HG03439 (cell line): ENCODE results near the gene TRIM42.
A peak's percentile ranks its signal among the peaks of the same experiment; 100 is the strongest.

ENCODE experiments used
- ATAC-seq: cut with Tn5 transposase; IDR thresholded peaks from one replicate; pipeline ENCODE4 v1.9.1; 2021; ENCODE audit warnings: mild to moderate bottlenecking, moderate library complexity; ENCODE audit not compliant: unreplicated experiment

Gene TRIM42

GRCh38 chr3:140709751-140710150 lies 31.9 kb downstream of the TRIM42 start:
- no peak for ATAC-seq

GRCh38 chr3:140710711-140711389 lies 33.0 kb downstream of the TRIM42 start:
- no peak for ATAC-seq

- no peak for ATAC-seq
Measured at GRCh38 chr3:140711390-140712035, 33.6 kb downstream of the TRIM42 start.

- no peak for ATAC-seq
Measured at GRCh38 chr3:140712301-140712700, 34.4 kb downstream of the TRIM42 start.

GRCh38 chr3:140715035-140715434 lies 37.2 kb downstream of the TRIM42 start:
- ATAC-seq: no peak

- ATAC-seq: no peak
Measured at GRCh38 chr3:140717921-140718320, 40.1 kb downstream of the TRIM42 start.

- no peak for ATAC-seq
Measured at GRCh38 chr3:140719841-140720614, 42.2 kb downstream of the TRIM42 start.

- ATAC-seq: no peak
Measured at GRCh38 chr3:140723576-140723975, 45.7 kb downstream of the TRIM42 start.

GRCh38 chr3:140724856-140725812 lies 47.3 kb downstream of the TRIM42 start:
- ATAC-seq: peak; percentile 61

GRCh38 chr3:140726066-140726465 lies 48.2 kb downstream of the TRIM42 start:
- ATAC-seq: no peak

- no peak for ATAC-seq
Measured at GRCh38 chr3:140727886-140728285, 50.0 kb downstream of the TRIM42 start.

GRCh38 chr3:140731440-140732119 lies 53.7 kb downstream of the TRIM42 start:
- no peak for ATAC-seq

- no peak for ATAC-seq
Measured at GRCh38 chr3:140733623-140734022, 55.8 kb downstream of the TRIM42 start.

GRCh38 chr3:140736863-140737460 lies 59.1 kb downstream of the TRIM42 start:
- ATAC-seq: no peak

GRCh38 chr3:140742116-140742515 lies 64.3 kb downstream of the TRIM42 start:
- ATAC-seq: no peak

- ATAC-seq: no peak
Measured at GRCh38 chr3:140748171-140748570, 70.3 kb downstream of the TRIM42 start.

GRCh38 chr3:140748903-140749302 lies 71.0 kb downstream of the TRIM42 start:
- ATAC-seq: no peak
